A204.1 (cell line): ENCODE data around the gene SP1.
"Not testable (repeated sequence)": the region's sequence is repeated elsewhere in the genome, so short reads cannot be mapped to it uniquely, and the experiment has no call there.

Experiments used
- FAIRE-seq: peaks from 2 replicates; lab custom pipeline; 2012; peaks lifted over from hg19 to GRCh38; lab: Jason Lieb, UNC

The SP1 gene

DNA sequence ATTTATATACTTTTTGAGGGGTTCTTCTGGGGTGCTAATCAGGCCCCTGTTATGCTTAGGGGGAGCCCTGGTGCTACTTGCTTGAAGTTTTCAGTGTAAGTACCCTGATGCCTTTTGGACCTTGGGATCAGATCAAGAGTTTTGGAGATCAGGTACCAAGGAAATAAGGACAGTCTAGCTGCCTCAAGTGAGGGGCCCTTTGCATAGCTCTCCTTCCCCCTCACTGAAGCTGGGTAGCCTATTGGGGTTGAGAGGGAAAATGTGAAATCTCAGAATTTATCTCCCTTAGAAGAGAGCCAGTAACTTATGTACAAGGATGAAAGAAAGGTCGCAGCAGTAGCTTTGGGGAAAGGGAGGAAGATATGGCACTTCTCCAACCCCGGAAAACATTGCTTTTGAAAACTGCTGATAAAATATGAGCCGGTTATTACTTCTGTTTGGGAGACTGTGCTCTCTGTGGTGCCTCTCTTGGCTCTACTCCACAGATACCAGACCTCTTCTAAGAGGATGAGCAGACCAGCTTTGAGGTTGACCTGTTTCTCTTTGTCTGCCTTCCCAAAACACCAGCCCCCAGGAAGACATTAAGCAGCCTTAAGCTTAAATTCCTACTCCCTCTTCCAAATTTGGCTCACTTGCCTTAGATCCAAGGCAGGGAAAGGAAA, 34.9 kb downstream of the SP1 start:
- no peak for FAIRE-seq

DNA sequence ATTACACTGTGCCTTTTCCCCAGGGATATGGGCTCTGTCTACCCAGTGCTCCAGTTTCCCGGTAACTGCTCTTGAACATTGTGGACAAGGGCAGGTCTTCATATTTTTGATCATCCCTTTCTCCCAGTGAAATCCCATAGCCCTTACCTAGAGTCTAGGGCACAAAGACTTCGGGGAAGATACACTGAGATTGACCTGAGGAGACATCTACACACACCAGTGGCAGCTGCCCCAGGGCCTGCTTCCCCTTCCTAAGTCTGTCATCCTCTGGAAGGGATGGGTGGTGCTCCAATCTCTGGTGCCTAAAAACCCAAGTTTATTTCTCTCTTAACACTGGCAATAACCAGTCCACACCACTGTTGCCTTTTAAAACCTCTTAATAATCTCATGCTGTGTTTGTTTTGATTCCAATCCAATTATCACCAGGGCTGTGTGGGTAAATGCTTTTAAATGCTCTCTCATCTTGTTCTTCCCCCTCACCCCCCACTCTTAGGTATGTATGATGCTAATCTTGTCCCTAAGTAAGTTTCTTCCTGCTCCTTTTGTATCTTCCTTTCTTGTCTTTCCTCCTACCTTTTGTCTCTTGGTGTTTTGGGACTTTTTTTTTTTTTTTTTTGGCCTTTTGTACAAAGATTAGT, 35.9 kb downstream of the SP1 start:
- FAIRE-seq = not testable (repeated sequence)

DNA sequence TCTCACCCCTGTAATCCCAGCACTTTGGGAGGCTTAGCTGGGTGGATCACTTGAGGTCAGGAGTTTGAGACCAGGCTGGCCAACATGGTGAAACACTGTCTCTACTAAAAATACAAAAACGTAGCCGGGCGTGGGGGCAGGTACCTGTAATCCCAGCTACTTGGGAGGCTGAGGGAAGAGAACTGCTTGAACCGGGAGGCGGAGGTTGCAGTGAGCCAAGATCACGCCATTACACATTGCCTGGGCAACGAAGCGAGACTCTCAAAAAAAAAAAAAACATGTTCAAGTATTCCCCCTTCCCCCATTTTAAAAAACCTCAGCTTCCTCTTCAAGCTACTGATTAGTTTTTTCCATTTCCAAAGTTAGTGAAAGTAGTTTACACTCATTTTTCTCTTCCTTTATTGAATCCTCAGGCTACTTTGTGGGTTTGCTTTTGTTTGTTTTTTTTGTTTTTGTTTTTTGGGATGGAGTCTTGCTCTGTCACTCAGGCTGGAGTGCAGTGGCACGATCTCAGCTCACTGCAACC, 37.4 kb downstream of the SP1 start:
- FAIRE-seq = not testable (repeated sequence)

DNA sequence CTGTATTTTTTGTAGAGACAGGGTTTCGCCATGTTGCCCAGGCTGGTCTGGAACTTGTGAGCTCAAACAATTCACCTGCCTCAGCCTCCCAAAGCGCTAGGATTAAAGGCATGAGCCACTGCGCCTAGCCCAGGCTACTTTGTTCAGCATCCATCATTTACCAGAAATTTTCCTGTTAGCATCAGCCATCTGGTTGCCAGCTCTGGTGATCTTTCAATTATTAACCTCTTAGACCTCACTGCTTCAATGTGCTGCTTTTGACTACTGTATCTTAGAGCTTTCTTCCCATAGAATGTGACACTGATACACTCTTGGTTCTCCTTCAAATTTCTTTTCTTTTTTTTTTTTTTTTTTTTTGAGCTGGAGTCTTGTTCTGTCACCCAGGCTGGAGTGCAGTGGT, 38.2 kb downstream of the SP1 start:
- FAIRE-seq = no peak

DNA sequence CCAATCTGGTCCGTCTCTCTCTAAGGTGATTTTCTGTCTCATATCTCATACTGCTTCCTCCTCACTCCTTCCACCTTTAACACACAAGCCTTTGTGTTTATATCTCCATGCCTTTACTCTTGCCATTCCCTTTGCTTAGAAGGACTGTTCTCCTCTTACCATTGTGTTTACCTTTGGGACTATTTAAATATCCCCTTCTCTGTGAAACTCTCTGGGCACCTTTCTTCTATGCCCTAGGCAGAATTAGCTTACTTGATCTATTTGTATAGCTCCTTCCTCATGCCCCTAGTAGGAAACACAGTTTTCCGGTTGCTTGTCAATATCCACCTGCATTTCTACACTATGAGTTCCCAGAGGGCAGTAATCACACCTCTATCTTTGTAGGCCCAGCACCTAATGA, 39.8 kb downstream of the SP1 start:
- no peak for FAIRE-seq

DNA sequence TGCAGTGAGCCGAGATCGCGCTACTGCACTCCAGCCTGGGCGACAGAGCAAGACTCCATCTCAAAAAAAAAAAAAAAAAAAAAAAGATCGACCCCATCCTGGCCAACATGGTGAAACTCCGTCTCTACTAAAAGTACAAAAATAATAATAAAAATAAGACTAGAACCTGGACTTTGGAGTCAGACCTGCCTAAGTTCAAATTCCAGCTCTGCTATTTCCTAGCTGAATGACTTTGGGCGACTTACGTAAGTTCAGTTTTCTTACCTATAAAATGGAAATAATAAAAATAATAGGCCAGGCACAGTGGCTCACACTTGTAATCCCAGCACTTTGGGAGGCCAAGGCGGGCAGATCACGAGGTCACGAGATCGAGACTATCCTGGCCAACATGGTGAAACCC, 42.3 kb downstream of the SP1 start:
- FAIRE-seq = not testable (repeated sequence)

DNA sequence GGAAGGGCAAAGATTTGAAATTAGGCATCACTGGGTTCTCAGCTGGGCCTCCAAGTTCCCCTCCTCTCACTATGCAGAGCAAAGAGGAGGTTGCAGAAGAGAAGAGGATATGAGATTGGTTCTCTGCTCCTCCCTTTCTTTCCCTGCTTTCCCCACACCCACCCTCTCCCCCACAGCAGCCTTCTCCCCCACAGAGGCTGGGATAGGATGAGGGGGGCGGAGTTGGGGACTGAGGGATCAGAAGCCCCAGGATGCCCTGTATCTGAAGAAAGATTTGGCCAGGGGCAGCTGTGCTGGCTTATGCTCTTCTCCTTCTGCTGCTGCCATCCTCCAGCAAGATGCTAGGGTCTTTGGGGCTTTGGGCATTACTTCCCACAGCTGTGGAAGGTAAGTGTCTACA, 43.6 kb downstream of the SP1 start, which contains the start of gene AMHR2:
TSS of gene AMHR2 (plus strand) at position 259 of the 400 bp plus-strand sequence. CDS start at position 339, 80 bp downstream.
- FAIRE-seq = no peak

DNA sequence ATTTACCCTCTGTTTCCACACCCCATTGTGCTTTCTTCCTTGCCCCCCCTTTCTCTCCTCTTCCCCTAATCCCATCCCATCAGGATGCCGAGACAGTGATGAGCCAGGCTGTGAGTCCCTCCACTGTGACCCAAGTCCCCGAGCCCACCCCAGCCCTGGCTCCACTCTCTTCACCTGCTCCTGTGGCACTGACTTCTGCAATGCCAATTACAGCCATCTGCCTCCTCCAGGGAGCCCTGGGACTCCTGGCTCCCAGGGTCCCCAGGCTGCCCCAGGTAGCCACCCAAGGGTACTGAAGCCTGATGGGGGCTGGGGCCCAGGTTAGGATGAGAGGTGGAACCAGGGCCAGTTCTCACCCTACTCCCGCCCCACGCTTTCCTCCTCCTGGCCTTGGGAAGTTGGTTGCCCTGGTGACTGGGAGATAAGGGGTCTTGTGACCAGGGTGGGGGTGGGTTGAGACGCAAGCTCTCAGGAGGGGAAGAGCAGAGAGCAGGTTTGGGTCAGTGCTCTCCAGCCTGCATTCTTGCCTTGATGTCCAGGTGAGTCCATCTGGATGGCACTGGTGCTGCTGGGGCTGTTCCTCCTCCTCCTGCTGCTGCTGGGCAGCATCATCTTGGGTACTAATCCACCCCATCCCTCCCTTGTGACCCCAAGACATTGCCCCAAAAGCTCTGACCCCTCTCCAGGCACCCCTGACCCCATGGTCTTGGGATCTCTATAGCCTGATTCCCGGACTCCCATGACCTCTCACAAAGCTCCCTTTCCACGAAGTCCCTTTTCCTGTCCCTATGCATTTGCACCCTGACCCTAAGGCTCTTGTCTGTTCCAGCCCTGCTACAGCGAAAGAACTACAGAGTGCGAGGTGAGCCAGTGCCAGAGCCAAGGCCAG, 44.9 kb downstream of the SP1 start:
- FAIRE-seq = no peak

DNA sequence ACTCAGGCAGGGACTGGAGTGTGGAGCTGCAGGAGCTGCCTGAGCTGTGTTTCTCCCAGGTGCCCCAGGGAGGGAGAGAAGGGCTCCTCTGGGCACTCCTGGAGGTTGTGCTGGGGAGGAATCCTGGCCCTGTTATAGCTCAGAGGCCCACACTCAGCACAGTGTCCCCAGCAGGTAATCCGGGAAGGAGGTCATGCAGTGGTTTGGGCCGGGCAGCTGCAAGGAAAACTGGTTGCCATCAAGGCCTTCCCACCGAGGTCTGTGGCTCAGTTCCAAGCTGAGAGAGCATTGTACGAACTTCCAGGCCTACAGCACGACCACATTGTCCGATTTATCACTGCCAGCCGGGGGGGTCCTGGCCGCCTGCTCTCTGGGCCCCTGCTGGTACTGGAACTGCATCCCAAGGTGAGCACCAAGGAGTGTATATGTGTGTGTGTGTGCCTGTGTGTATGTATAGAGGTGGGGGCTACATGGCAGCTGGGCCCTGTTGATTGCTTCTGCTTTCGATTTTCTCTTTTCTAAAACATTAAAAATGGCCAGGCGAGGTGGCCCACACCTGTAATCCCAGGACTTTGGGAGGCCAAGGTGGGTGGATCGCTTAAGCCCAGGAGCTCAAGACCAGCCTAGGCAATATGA, 45.7 kb downstream of the SP1 start:
- no peak for FAIRE-seq

DNA sequence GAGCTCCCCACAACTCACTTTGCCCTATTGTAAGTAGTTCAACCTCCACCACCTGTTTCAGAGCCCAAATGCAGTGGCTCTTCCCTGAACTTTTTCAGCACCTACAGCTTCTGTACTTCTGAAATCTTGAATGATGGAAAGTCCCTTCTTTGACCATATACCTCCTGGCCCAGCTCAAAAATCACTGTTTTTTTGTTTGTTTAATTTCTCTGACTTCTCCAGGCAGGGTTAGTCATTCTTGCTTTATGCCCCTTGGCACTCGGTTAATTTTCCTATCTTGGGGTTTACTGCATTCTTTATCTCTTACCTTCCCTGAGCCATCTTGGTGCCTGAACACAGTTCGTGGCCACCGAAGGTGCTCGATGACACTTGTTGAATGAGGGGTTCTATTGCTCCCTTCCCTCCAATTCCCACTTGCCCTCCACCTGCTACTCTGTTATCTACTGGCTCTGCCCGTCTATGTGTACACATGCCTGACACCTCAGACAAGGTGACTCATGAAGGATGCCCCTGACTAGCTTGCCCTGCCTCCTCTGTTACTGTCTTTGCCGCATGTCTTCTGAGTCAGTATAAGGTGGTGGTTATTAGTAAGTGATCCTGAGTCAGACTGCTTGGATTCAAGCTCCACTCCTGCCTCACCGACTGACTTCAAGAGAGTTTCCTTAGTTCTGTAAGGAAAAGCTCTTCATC, 48.1 kb downstream of the SP1 start:
- FAIRE-seq = no peak

DNA sequence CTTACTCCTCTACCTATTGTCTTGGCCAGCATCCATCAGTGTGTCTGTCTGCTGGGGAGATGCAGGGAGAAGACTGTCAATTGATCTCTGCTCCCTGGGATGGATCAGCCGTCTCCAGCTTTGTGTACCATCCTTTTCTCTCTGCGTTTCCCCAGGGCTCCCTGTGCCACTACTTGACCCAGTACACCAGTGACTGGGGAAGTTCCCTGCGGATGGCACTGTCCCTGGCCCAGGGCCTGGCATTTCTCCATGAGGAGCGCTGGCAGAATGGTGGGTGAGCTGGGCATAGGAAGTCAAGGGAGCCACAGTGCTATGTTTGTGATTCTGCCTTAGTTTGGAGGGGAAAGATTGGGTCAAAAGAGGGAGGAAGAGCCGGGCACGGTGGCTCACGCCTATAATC, 48.8 kb downstream of the SP1 start:
- no peak for FAIRE-seq

DNA sequence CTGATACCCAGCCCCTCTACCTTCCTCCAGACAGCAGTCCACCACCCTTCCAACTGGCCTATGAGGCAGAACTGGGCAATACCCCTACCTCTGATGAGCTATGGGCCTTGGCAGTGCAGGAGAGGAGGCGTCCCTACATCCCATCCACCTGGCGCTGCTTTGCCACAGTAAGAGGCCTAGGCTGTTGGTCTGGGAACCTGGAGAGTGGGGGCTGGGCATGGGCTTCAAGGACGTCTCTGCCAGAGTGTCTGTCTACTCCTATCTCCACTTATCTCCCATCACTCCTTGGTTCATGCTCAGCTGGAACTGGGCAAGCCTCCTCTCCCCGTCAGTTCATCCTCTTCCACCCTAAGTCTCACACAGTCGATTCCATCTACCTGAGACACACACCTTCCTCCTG, 50.1 kb downstream of the SP1 start:
- no peak for FAIRE-seq

DNA sequence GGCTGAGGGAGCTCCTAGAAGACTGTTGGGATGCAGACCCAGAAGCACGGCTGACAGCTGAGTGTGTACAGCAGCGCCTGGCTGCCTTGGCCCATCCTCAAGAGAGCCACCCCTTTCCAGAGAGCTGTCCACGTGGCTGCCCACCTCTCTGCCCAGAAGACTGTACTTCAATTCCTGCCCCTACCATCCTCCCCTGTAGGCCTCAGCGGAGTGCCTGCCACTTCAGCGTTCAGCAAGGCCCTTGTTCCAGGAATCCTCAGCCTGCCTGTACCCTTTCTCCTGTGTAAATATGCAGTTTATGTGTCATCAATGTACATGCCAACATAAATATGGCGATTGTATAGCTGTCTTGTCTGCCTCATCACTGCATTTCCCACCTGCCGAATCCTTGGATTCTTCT, 51.2 kb downstream of the SP1 start:
- FAIRE-seq = no peak

DNA sequence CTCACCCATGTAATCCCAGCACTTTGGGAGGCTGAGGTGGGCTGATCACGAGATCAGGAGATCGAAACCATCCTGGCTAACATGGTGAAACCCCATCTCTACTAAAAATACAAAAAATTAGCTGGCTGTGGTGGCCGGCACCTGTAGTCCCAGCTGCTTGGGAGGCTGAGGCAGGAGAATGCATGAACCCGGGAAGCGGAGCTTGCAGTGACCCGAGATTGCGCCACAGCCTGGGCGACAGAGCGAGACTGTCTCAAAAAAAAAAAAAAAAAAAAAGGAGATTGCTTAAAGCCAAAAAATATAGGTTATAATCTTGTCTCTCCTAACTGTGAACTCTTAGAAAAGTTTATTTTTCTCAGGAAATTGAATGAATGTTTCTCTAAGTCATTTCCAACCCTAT, 55.4 kb downstream of the SP1 start:
- not testable (repeated sequence) for FAIRE-seq

DNA sequence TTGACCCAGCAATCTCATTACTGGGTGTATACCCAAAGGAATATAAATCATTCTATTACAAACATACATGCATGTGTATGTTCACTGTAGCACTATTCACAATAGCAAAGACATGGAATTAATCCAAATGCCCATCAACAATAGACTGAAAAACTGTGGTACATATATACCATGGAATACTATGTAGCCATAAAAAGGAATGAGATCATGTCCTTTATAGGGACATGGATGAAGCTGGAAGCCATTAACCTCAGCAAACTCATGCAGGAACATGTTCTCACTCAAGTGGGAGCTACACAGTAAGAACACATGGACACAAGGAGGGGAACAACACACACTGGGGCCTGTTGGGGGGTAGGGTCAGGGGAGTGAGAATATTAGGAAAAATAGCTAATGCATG, 59.6 kb downstream of the SP1 start:
- FAIRE-seq = not testable (repeated sequence)

DNA sequence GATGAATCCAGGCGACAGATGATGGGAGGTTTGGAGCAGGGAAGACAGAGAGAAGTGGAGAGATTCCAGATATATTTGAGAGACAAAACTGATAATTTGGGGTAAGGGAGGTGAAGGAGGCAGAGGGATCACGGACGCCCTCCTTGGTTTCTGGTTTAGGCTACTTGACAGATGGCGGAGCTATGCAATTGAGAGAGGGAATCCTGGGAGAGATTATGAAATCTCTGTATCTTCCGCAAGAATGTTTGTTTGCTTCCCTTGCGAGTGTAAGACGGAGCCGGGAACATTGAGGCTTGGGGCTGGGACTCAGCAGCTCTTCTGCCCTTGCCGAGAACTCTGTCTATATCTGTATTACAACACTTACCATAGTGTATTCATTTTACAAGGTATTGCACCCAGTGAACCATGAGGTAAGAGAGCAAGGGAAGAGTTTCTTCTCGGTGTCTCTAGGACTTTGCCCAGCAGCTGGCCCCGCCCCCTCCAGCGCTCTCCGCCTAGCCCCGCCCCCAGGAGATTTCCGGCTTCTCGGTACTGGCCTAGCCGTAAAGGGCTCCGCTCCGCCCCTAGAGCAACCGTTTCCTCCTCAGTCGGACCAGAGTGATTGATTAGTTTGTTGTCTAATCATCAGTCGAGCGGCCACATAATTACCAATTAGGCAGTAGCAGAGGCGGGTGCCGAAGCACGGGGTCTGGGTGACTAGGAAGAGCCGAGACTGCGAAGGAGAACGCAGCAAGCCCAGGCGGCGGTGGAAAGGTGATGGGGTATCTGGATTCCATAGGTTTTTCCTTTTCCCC, 61.3 kb downstream of the SP1 start, which contains the start of gene PRR13:
TSS of gene PRR13 (plus strand) at position 695 of the 794 bp plus-strand sequence. CDS start 981 bp downstream, outside the sequence.
- FAIRE-seq = peak; percentile 95

DNA sequence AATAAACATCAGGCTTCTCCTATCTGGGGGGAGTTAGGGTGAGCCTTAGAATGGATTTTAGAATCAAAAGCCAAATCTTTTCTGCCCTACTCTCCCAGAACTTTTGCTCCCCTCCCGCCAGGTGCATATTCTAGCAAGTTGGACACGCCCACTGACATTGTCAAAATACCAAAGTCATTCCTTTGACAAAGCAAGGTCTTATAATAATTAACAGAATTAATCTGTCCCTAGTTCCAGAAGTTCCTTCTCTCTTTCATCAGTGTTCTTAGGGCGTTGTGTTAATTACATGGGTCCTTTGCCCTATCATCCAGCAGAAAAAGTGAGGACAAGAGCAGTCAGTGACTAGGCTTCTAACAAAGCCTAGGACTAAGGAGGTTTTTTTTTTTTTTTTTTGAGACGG, 64.0 kb downstream of the SP1 start:
- FAIRE-seq = no peak

DNA sequence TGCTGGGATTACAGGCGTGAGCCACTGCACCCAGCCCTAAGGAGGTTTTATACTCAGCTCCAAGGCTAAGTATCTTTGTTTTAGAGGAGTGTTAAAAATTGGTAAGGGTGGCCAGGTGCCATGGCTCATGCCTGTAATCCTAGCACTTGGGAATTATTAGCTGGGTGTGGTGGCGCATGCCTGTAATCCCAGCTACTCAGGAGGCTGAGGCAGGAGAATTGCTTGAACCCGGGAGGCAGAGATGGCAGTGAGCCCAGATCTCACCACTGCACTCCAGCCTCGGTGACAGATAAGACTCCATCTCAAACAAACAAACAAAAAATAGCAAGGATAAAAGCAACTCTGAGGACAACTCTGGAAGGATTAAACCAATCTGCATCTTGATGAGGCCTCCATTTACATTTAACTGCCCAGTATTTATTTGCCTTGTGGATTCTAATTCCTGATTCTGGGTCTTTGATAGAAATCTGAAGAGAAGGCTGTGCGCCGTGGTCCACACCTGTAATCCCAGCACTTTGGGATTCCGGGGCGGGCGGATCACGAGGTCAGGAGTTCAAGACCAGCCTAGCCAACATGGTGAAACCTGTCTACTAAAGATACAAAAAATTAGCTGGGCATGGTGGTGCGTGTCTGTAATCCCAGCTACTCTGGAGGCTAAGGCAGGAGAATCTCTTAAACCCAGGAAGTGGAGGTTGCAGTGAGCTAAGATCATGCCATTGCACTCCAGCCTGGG, 64.8 kb downstream of the SP1 start:
- FAIRE-seq = not testable (repeated sequence)

DNA sequence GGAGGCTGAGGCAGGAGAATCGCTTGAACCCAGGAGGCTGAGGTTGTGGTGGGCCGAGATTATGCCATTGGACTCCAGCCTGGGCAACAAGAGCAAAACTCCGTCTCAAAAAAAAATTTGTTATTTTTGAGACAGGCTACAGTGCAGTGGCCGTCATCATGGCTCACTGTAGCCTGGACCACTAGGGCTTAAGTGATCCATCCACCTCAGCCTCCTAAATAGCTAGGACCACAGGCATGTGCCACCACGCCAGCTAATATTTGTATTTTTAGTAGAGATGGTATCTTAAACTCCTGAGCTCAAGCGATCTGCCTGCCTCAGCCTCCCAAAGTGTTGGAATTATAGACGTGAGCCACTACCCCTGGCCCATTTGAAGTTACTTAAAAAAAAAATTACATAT, 71.0 kb downstream of the SP1 start:
- FAIRE-seq = no peak

DNA sequence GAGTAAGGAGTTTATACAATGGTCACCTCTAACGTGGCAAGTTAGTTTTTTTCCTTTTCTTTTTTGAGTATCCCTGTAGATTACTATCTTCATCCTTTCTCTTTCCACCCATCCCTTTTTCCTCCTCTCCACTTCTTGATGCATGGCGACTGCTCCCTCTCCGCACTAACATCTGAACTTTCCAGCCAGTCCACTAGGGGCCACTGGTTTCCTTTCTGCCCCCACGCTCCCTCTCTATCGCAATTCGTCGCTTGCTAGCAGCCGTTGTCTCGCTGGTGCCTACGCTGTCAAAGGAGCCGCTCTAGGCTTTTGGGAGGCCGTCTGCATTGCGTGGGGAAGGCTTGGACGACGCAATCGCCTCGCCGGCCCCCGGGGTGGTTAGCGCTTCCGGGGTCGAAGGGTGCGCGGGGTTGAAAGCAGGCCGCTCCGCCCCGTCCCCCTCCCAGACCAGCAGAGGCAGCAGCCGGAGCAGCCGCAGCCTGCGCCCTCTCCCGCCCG, 71.7 kb downstream of the SP1 start, which contains the start of gene PCBP2:
TSS of gene PCBP2 (plus strand) at position 442 of the 498 bp plus-strand sequence. CDS start 2,699 bp downstream, outside the sequence.
- FAIRE-seq = peak; percentile 95
